ENCODE data around the gene RTN1. TPM values are rescaled to one million over a fixed set of nuclear protein-coding genes. Genes with fewer than 3 reads are reported as not detected.

Gene RTN1
- polyA plus RNA-seq, 1 of the 3 experiments (the other 2 are of a cell fraction): 1.6 TPM

DNA sequence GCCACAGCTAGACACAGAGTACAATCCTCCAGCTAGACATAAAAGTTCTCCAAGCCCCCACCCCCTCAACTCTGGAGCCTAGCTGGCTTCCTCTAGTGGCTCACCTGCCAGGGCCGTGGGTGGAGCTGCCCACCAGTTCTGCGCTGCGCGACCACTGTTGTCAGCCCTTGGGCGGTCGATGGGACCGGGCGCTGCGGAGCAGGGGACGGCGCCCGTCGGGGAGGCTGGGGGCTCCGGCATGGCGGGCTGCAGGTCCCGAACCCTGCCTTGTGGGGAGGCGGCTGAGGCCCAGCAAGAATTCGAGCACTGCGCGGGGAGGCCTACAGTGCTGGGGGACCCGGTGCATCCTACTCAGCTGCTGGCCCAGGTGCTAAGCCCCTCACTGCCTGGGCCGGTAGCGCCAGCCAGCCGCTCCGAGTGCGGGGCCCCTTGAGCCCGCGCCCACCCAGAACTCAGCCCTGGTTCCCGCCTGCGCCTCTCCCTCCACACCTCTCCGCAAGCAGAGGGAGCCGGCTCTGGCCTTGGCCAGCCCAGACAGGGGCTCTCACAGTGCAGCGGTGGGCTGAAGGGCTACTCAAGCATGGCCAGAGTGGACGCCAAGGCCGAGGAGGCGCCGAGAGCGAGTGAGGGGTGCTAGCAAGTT, 51.0 kb downstream of the RTN1 start:
- CTCF ChIA-PET: no interaction called here
- Histone ChIP-seq H3K9me3 (no peaks in the 10 kb centered on the region), H3K27me3 (ENCODE audit: insufficient read depth) (no peaks in the 10 kb centered on the region), H3K4me3 (ENCODE audit: low read depth in 2 of 2, low read length in 1 of 2) (no peak overlapping the region), H3K4me2 (no peak overlapping the region), H3K4me1 (ENCODE audit: control insufficient read depth in 1 of 2, insufficient read depth in 2 of 2, low read depth in 1 of 2, low read length in 1 of 2) (no peaks in the 10 kb centered on the region), H3K27ac (ENCODE audit: low read depth in 2 of 2, low read length in 1 of 2) (no peak overlapping the region), H4K20me1 (ENCODE audit: insufficient read depth) (no peaks in the 10 kb centered on the region), H2AFZ (ENCODE audit: low read depth) (no peak overlapping the region), H3K36me3 (replicated peaks in 1 of 2; ENCODE audit: control insufficient read depth in 1 of 2, insufficient read depth in 2 of 2, low read length in 1 of 2) (no peaks in the 10 kb centered on the region), H3K9me2 (no peaks in the 10 kb centered on the region), H3F3A (replicated peaks; ENCODE audit: insufficient read depth) (no peaks in the 10 kb centered on the region), H3K79me2 (ENCODE audit: insufficient read depth) (no peaks in the 10 kb centered on the region), H3K9ac (no peak overlapping the region)
- DNase-seq: no peak
- POLR2A ChIA-PET: no interaction called here
- TF ChIP-seq, protein P1, sequence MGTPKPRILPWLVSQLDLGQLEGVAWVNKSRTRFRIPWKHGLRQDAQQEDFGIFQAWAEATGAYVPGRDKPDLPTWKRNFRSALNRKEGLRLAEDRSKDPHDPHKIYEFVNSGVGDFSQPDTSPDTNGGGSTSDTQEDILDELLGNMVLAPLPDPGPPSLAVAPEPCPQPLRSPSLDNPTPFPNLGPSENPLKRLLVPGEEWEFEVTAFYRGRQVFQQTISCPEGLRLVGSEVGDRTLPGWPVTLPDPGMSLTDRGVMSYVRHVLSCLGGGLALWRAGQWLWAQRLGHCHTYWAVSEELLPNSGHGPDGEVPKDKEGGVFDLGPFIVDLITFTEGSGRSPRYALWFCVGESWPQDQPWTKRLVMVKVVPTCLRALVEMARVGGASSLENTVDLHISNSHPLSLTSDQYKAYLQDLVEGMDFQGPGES (IDR thresholded peaks at IDR 0.05; ENCODE audit: low read depth, low read length): no peak
- TF ChIP-seq GATA2 (CRISPR knock-in tag; IDR thresholded peaks at IDR 0.05): no peak
- no peak for TF ChIP-seq JUND (IDR thresholded peaks at IDR 0.05)
- TF ChIP-seq RFX5 (IDR thresholded peaks at IDR 0.05; ENCODE audit: low read length): no peak
- TF ChIP-seq YY1 (IDR thresholded peaks at IDR 0.05; ENCODE audit: low read depth): no peak
- TF ChIP-seq TEAD4 (IDR thresholded peaks at IDR 0.05; ENCODE audit: borderline replicate concordance, insufficient read depth): no peak
- TF ChIP-seq ELF1 (IDR thresholded peaks at IDR 0.05): no peak
- TF ChIP-seq SIN3A (IDR thresholded peaks at IDR 0.05; ENCODE audit: borderline replicate concordance, low read depth, low read length): no peak
- TF ChIP-seq GABPA (IDR thresholded peaks at IDR 0.05; ENCODE audit: low read depth): no peak
- no peak for TF ChIP-seq TCF12 (IDR thresholded peaks at IDR 0.05)
- TF ChIP-seq, protein P2, sequence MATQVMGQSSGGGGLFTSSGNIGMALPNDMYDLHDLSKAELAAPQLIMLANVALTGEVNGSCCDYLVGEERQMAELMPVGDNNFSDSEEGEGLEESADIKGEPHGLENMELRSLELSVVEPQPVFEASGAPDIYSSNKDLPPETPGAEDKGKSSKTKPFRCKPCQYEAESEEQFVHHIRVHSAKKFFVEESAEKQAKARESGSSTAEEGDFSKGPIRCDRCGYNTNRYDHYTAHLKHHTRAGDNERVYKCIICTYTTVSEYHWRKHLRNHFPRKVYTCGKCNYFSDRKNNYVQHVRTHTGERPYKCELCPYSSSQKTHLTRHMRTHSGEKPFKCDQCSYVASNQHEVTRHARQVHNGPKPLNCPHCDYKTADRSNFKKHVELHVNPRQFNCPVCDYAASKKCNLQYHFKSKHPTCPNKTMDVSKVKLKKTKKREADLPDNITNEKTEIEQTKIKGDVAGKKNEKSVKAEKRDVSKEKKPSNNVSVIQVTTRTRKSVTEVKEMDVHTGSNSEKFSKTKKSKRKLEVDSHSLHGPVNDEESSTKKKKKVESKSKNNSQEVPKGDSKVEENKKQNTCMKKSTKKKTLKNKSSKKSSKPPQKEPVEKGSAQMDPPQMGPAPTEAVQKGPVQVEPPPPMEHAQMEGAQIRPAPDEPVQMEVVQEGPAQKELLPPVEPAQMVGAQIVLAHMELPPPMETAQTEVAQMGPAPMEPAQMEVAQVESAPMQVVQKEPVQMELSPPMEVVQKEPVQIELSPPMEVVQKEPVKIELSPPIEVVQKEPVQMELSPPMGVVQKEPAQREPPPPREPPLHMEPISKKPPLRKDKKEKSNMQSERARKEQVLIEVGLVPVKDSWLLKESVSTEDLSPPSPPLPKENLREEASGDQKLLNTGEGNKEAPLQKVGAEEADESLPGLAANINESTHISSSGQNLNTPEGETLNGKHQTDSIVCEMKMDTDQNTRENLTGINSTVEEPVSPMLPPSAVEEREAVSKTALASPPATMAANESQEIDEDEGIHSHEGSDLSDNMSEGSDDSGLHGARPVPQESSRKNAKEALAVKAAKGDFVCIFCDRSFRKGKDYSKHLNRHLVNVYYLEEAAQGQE (IDR thresholded peaks at IDR 0.05; ENCODE audit: low read depth, low read length): no peak
- TF ChIP-seq, protein P3, sequence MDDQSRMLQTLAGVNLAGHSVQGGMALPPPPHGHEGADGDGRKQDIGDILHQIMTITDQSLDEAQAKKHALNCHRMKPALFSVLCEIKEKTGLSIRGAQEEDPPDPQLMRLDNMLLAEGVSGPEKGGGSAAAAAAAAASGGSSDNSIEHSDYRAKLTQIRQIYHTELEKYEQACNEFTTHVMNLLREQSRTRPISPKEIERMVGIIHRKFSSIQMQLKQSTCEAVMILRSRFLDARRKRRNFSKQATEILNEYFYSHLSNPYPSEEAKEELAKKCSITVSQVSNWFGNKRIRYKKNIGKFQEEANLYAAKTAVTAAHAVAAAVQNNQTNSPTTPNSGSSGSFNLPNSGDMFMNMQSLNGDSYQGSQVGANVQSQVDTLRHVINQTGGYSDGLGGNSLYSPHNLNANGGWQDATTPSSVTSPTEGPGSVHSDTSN (IDR thresholded peaks at IDR 0.05): no peak
- TF ChIP-seq, protein P4, sequence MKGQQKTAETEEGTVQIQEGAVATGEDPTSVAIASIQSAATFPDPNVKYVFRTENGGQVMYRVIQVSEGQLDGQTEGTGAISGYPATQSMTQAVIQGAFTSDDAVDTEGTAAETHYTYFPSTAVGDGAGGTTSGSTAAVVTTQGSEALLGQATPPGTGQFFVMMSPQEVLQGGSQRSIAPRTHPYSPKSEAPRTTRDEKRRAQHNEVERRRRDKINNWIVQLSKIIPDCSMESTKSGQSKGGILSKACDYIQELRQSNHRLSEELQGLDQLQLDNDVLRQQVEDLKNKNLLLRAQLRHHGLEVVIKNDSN (IDR thresholded peaks at IDR 0.05; ENCODE audit: borderline replicate concordance, low read depth): no peak
- TF ChIP-seq MXI1 (IDR thresholded peaks at IDR 0.05; ENCODE audit: low read depth, low read length): no peak
- no peak for TF ChIP-seq EP300 (IDR thresholded peaks at IDR 0.05; ENCODE audit: borderline replicate concordance in 1 of 2, low read depth in 1 of 2, low read length in 1 of 2)
- TF ChIP-seq, protein P5, sequence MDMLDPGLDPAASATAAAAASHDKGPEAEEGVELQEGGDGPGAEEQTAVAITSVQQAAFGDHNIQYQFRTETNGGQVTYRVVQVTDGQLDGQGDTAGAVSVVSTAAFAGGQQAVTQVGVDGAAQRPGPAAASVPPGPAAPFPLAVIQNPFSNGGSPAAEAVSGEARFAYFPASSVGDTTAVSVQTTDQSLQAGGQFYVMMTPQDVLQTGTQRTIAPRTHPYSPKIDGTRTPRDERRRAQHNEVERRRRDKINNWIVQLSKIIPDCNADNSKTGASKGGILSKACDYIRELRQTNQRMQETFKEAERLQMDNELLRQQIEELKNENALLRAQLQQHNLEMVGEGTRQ (IDR thresholded peaks at IDR 0.05; ENCODE audit: borderline replicate concordance, low read depth, low read length): no peak
- no peak for TF ChIP-seq FOSL2 (IDR thresholded peaks at IDR 0.05; ENCODE audit: borderline replicate concordance, low read depth)
- TF ChIP-seq MEF2A (IDR thresholded peaks at IDR 0.05; ENCODE audit: borderline replicate concordance, low read depth): no peak
- WGBS (ENCODE audit: low lambda C conversion rate): 82% methylated on average over 15 of the region's 38 CpGs
